ENCODE data around the gene IL4R.

The IL4R gene

GRCh38 chr16:27334838-27335237, 21.1 kb downstream of the IL4R start:
- no peak overlapping the region for H3K4me3 ChIP-seq (ENCODE audit: low read depth, low read length)
- DNase-seq (ENCODE audit: low read depth, low spot score) = peak; percentile 71
- TF ChIP-seq, protein P1, sequence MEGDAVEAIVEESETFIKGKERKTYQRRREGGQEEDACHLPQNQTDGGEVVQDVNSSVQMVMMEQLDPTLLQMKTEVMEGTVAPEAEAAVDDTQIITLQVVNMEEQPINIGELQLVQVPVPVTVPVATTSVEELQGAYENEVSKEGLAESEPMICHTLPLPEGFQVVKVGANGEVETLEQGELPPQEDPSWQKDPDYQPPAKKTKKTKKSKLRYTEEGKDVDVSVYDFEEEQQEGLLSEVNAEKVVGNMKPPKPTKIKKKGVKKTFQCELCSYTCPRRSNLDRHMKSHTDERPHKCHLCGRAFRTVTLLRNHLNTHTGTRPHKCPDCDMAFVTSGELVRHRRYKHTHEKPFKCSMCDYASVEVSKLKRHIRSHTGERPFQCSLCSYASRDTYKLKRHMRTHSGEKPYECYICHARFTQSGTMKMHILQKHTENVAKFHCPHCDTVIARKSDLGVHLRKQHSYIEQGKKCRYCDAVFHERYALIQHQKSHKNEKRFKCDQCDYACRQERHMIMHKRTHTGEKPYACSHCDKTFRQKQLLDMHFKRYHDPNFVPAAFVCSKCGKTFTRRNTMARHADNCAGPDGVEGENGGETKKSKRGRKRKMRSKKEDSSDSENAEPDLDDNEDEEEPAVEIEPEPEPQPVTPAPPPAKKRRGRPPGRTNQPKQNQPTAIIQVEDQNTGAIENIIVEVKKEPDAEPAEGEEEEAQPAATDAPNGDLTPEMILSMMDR (IDR thresholded peaks at IDR 0.05; ENCODE audit: low read depth, low read length) = no peak
- in situ Hi-C loops (cut with HindIII; ENCODE audit: low sequenced_read_pairs) = no loop called here

DNA sequence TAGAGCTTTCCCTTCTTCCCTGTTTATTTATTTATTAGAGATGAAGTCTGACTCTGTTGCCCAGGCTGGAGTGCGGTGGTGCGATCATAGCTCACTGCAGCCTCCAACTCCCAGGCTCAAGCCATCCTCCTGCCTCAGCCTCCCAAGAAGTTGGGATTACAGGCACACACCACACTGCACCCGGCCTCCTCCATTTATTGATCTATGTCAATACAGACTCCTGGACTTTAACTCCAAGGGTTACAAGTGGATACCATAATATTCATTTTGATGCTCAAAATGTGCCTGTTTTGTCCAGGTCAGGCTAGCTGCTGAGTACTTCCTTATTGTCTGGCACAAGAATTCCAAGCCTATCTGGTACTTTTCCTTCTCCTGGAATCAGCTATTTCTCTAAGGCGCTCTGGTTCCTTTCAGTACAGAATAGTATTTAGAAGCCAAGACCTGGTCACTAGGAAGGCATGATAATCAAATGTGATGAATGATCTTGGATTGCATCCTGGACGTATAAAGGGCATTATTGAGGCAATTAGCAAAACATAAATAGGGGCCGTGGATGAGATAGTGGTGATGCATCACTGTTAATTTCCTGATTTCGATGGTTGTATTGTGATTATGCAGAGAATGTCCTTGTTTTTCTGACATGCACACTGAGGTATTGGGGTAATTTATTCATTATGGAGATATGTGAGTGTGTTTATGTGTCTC, 21.7 kb downstream of the IL4R start:
- in situ Hi-C loops (cut with HindIII; ENCODE audit: low sequenced_read_pairs) = no loop called here
- no peak for DNase-seq (ENCODE audit: low read depth, low spot score)
- no peak overlapping the region for H3K4me3 ChIP-seq (ENCODE audit: low read depth, low read length)
- TF ChIP-seq, protein P1 (IDR thresholded peaks at IDR 0.05; ENCODE audit: low read depth, low read length) = no peak

DNA sequence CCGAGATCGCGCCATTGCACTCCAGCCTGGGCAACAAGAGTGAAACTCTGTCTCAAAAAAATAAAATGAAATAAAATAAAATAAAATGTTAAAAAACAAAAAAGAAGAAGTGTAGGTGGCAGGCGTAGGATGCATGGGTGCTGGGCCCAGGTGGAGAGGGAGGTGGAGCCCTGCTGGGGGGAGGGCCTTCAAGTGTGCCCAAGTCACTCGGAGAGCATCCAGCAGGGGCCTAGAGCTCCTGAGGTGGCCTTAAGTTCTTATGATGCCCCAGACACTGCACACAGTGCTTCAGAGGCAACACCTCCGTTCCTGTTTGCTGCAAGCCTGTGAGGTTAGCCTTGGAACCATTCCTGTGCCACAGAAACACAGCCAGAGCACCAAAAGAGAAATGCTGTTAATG, 23.2 kb downstream of the IL4R start:
- in situ Hi-C loops (cut with HindIII; ENCODE audit: low sequenced_read_pairs) = no loop called here
- DNase-seq (ENCODE audit: low read depth, low spot score) = no peak
- no peak overlapping the region for H3K4me3 ChIP-seq (ENCODE audit: low read depth, low read length)
- TF ChIP-seq, protein P1 (IDR thresholded peaks at IDR 0.05; ENCODE audit: low read depth, low read length) = no peak

- in situ Hi-C loops (cut with HindIII; ENCODE audit: low sequenced_read_pairs) = no loop called here
- H3K4me3 ChIP-seq (ENCODE audit: low read depth, low read length) = no peak overlapping the region
- TF ChIP-seq, protein P1 (IDR thresholded peaks at IDR 0.05; ENCODE audit: low read depth, low read length) = no peak
- DNase-seq (ENCODE audit: low read depth, low spot score) = no peak
These were observed 25.4 kb downstream of the IL4R start for GRCh38 chr16:27339180-27339579.

DNA sequence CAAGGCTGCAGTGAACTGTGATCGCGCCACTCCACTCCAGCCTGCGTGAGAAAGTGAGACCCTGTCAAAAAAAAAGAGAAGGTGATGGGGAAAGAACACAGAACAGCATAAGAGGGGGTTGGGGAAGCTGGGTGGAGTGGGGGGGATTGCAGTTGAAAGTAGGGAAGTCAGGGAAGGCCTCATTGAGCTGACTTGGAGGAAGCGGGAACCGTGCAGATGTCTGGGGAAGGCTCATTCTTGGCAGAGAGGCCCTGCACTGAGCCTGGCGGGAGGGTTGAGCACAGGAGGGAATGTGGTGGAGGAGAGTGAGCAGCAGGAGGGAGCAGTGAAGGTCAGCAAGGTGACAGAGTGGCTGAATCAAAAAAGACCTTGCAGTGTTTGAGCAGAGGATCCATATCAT, 26.9 kb downstream of the IL4R start:
- H3K4me3 ChIP-seq (ENCODE audit: low read depth, low read length) = no peak overlapping the region
- TF ChIP-seq, protein P1 (IDR thresholded peaks at IDR 0.05; ENCODE audit: low read depth, low read length) = no peak
- in situ Hi-C loops (cut with HindIII; ENCODE audit: low sequenced_read_pairs) = no loop called here
- DNase-seq (ENCODE audit: low read depth, low spot score) = no peak

DNA sequence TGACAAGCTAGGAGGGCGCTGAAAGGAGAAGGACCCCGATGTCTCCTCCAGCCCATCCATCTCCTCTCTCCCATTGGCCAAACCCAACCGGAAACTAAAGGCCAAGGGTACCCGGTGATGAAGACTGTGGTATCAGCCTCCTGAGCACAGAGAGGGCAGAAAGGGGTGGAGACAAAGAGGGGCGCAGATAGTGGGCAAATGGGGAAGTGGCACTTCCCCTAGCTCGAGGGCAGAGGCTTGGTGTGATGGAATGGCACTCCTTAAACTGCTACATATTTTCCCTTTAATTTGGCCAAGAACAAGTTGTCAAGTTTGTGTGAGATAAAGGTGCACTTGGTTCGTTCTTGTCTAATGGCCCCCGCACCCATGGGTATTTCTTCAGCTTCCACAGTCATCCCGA, 27.8 kb downstream of the IL4R start:
- in situ Hi-C loops (cut with HindIII; ENCODE audit: low sequenced_read_pairs) = no loop called here
- H3K4me3 ChIP-seq (ENCODE audit: low read depth, low read length) = no peak overlapping the region
- DNase-seq (ENCODE audit: low read depth, low spot score) = no peak
- TF ChIP-seq, protein P1 (IDR thresholded peaks at IDR 0.05; ENCODE audit: low read depth, low read length) = no peak
